ENCODE results near the gene FKBP15.

DNA sequence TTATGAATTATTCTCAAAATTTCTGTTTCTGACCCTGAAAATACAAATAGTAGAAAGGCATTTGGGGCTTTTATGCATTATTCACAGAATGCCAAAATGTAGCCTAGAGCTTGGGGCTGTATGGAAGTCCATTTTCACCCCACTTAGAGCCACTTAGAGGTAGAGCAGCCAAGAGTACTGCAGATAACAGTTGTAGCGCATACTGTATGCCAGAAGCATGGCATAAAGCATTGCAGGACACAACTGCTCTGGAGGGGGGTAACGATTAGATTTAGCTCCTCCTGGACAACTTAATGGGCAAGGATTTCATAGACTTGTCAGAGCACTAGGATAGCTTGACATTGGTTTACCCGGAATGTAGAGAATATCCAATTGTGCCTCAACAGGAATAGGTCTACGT lies 15.9 kb upstream of the FKBP15 start:
- TF ChIP-seq, protein P1, sequence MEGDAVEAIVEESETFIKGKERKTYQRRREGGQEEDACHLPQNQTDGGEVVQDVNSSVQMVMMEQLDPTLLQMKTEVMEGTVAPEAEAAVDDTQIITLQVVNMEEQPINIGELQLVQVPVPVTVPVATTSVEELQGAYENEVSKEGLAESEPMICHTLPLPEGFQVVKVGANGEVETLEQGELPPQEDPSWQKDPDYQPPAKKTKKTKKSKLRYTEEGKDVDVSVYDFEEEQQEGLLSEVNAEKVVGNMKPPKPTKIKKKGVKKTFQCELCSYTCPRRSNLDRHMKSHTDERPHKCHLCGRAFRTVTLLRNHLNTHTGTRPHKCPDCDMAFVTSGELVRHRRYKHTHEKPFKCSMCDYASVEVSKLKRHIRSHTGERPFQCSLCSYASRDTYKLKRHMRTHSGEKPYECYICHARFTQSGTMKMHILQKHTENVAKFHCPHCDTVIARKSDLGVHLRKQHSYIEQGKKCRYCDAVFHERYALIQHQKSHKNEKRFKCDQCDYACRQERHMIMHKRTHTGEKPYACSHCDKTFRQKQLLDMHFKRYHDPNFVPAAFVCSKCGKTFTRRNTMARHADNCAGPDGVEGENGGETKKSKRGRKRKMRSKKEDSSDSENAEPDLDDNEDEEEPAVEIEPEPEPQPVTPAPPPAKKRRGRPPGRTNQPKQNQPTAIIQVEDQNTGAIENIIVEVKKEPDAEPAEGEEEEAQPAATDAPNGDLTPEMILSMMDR (IDR thresholded peaks at IDR 0.05; ENCODE audit: low read depth, low read length), result no peak
- TF ChIP-seq EZH2phosphoT487 (IDR thresholded peaks at IDR 0.05; ENCODE audit: low read depth), result no peak
